Stromal cell of bone marrow (primary cell): ENCODE results near the gene GOLGA6L4.
"Not testable (repeated sequence)": the region's sequence is repeated elsewhere in the genome, so short reads cannot be mapped to it uniquely, and the experiment has no call there.

Source experiments
- DNase-seq: peaks from one replicate; pipeline ENCODE4 v3.0.0-alpha.2; 2012; ENCODE audit warnings: low read depth

Gene GOLGA6L4, protein sequence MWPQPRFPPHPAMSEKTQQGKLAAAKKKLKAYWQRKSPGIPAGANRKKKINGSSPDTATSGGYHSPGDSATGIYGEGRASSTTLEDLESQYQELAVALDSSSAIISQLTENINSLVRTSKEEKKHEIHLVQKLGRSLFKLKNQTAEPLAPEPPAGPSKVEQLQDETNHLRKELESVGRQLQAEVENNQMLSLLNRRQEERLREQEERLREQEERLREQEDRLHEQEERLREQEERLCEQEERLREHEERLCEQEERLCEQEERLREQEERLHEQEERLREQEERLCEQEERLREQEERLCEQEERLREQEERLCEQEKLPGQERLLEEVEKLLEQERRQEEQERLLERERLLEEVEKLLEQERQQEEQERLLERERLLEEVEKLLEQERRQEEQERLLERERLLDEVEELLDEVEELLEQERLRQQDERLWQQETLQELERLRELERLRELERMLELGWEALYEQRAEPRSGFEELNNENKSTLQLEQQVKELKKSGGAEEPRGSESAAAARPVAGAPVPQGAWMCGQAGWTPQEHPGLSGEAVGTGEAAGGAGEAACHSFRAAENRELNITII

DNA sequence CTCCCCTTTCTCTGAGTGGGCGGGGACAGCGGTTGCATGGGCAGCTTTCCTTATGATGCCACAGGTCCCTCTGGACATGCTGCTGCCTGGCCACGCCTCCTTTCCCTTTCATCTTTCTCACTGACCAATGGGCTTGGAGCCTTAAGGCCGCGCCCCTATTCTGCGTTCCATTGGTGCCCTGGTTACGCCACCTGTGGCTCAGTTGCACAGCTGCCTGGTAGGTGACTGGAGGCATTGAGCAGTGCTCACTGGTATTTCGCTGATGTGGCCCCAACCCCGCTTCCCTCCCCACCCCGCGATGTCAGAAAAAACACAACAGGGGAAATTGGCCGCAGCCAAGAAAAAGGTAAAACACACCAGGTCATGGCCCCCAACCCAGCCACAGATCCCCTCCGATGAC, at the start of gene GOLGA6L4:
GOLGA6L4 (plus strand) TSS at position 201 of the 400 bp plus-strand sequence; CDS start at position 263, 62 bp downstream.
- DNase-seq = not testable (repeated sequence)

DNA sequence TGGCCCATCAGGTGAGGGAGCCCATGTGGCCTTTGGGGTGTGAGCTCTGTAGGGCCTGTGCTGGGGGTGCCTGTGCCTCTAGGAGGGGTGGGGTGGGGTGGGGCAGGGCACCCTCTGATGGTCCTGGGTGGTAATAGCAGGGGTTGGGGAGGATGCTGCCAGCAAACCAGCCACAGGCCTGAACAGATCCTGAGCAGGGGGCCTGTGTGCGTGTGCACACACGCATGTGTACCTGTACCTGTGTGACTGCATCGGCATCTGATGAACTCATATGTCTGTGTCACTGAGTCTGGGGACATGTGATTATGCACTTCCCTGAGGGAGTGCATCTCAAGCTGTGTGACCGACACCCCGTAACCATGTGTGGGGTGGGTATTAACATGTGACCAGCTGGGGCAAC, 42.6 kb upstream of the GOLGA6L4 start:
- DNase-seq = not testable (repeated sequence)

DNA sequence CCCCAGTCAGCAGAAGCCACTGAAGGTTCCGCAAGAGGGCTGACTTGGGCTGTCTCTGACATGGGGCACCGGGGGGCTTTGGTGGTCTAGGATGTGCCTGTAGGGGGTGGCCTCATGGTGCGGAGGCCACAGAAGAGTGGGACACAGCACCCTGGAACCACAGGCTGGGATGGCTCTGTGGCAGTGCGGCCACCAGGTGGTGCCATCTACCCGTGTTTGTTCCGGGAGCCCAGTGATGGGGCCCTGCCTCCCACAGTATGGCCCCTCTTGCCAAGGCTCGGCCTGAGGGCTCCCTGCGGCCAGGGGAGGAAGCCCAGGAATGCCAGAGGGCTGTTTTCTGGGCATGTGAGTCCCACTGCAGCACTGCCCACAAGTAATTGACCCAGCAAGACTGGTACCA, 40.0 kb upstream of the GOLGA6L4 start:
- DNase-seq = not testable (repeated sequence)

DNA sequence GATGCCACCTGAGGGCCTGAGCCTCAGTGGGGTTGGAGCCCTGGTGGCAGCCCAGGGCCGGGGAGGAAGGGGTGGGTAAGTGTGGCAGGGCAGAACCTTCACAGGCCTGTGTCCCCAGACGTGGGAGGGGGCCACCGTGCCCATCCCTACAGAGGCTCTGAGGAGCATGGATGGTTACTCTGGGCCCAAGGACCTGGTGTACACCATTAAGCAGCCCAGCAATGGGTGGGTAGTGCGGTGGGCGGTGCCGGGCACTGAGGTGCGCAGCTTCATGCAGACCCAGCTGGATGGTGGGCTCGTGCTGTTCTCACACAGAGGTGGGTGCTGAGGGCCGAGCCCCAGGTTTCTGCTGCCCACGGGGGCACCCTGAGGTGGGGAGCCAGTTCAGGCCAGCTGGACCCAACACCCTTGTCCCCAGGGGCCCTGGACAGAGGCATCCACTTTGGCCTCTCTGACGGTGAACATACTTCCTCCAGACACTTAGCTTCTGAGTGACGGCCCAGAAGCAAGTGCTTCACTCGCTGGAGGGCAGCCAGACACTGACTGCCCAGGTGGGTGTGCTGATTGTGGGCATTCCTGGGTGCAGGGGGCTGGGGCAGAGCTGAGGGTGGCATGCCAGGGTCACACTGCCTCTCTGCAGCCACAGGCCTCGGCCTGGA, 38.9 kb upstream of the GOLGA6L4 start:
- DNase-seq = not testable (repeated sequence)

DNA sequence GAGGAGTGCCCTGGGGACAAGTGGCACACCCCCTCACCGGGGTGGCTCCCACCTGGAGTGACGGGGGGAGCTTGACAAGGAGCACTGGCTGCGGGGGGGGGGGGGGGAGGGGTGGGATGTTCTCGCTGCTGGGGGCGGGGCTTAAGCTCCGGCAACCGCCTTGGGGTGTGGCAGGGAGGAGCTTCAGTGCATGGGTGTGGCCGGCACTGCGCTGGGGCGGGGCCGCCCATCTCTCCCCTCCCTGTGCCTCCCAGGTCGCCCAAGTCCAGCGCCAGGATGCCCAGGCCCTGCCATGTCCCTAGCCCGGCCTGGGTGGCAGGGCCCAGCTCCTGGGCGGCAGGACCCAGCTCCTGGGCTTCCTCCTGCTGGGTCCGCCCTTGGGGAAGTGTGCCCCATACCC, 35.7 kb upstream of the GOLGA6L4 start:
- not testable (repeated sequence) for DNase-seq

DNA sequence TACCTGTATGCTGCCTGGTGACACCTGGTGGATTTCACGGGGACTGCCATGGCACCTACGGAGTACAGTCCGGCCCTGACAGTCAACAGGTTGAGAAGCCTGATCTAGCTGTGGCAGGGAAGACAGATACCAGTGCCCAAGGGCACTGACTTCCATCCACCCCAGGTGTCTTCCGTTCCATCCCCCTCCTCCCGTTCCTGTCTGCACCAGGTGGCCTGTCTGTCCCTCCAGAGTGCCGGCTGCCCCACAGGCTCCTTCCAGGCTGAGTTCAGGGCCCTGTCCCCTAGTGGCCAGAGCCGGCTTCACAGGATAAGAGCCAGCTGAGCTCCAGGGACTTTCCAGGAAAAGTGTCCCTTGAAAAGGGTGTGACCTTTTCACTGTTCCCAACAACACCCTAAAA, 10.9 kb downstream of the GOLGA6L4 start:
- DNase-seq = not testable (repeated sequence)
